ENCODE data around the gene MIPEP. TPM values are rescaled to one million over a fixed set of nuclear protein-coding genes. Genes with fewer than 3 reads are reported as not detected.

The MIPEP gene
- total and polyA plus RNA-seq, 10 of the 15 experiments (the other 5 are each of a cell fraction or from before 2014, with no cell fraction given) = 15.6 to 56.2 (median 29.8) TPM

- no peaks in the 10 kb centered on the region for H3K79me2 ChIP-seq (ENCODE audit: control insufficient read depth, insufficient read depth, low read length)
- no peak overlapping the region for H3K27ac ChIP-seq (ENCODE audit: control insufficient read depth, insufficient read depth)
- H3K4me2 ChIP-seq (ENCODE audit: control insufficient read depth, insufficient read depth) = no peak overlapping the region
- H3K9me3 ChIP-seq (replicated peaks; ENCODE audit: control insufficient read depth, insufficient read depth, low read length) = no peaks in the 10 kb centered on the region
- DNase-seq (ENCODE audit: low read depth, low spot score) (no peak), FAIRE-seq (no peak), ATAC-seq (no peak)
- CTCF ChIA-PET = interaction anchor here (0.8 to 1.0 kb wide), 2 partner anchors 10 to 51 kb away, joined by 3 read pairs; no protein-coding TSS in a partner anchor
- H3K27me3 ChIP-seq (replicated peaks in 1 of 2; ENCODE audit: control insufficient read depth in 2 of 2, insufficient read depth in 2 of 2, low read length in 1 of 2) = no peaks in the 10 kb centered on the region
- H3K9ac ChIP-seq (ENCODE audit: control insufficient read depth, insufficient read depth, low read length) = no peak overlapping the region
- intact Hi-C loops (cut with micrococcal nuclease; ENCODE audit: unreplicated experiment) (no loop called here), in situ Hi-C loops (cut with MboI) (no loop called here)
- SMC1A ChIA-PET (ENCODE audit: uncharacterized antibody, unreplicated experiment) = interaction anchor here (1.2 to 1.5 kb wide), 4 partner anchors 10 to 52 kb away, joined by 4 to 8 read pairs (median 6); no protein-coding TSS in a partner anchor
- RAD21 ChIA-PET (ENCODE audit: unreplicated experiment) = no interaction called here
- H2AFZ ChIP-seq (ENCODE audit: control insufficient read depth, low read depth, low read length) = no peak overlapping the region
- peaks cover 13% of the 10 kb centered on the region for H3K4me1 ChIP-seq (ENCODE audit: control insufficient read depth, insufficient read depth, low read length)
- BruUV-seq (replicated peaks) = no TSS peak
- POLR2A ChIA-PET = interaction anchor here (1.4 kb wide), 1 partner anchor 11 kb away, joined by 4 read pairs; no protein-coding TSS in a partner anchor
- no peaks in the 10 kb centered on the region for H3K36me3 ChIP-seq (ENCODE audit: control insufficient read depth in 2 of 2, insufficient read depth in 2 of 2, low read length in 1 of 2)
- H3K4me3 ChIP-seq = no peak overlapping the region
- no peaks in the 10 kb centered on the region for H4K20me1 ChIP-seq (ENCODE audit: control insufficient read depth, insufficient read depth)
- no peak for TF ChIP-seq CREB1 (IDR thresholded peaks at IDR 0.05; ENCODE audit: low read depth)
- TF ChIP-seq, protein P1, sequence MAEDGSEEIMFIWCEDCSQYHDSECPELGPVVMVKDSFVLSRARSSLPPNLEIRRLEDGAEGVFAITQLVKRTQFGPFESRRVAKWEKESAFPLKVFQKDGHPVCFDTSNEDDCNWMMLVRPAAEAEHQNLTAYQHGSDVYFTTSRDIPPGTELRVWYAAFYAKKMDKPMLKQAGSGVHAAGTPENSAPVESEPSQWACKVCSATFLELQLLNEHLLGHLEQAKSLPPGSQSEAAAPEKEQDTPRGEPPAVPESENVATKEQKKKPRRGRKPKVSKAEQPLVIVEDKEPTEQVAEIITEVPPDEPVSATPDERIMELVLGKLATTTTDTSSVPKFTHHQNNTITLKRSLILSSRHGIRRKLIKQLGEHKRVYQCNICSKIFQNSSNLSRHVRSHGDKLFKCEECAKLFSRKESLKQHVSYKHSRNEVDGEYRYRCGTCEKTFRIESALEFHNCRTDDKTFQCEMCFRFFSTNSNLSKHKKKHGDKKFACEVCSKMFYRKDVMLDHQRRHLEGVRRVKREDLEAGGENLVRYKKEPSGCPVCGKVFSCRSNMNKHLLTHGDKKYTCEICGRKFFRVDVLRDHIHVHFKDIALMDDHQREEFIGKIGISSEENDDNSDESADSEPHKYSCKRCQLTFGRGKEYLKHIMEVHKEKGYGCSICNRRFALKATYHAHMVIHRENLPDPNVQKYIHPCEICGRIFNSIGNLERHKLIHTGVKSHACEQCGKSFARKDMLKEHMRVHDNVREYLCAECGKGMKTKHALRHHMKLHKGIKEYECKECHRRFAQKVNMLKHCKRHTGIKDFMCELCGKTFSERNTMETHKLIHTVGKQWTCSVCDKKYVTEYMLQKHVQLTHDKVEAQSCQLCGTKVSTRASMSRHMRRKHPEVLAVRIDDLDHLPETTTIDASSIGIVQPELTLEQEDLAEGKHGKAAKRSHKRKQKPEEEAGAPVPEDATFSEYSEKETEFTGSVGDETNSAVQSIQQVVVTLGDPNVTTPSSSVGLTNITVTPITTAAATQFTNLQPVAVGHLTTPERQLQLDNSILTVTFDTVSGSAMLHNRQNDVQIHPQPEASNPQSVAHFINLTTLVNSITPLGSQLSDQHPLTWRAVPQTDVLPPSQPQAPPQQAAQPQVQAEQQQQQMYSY (CRISPR knock-in tag; IDR thresholded peaks at IDR 0.05) = no peak
- TF ChIP-seq PML (IDR thresholded peaks at IDR 0.05; ENCODE audit: low read length) = no peak
- no peak for TF ChIP-seq ZZZ3 (IDR thresholded peaks at IDR 0.05; ENCODE audit: control insufficient read depth, insufficient read length, low read depth)
- TF ChIP-seq KDM1A (IDR thresholded peaks at IDR 0.05; ENCODE audit: borderline replicate concordance) = no peak
- no peak for TF ChIP-seq NR2C2 (IDR thresholded peaks at IDR 0.05; ENCODE audit: borderline replicate concordance, control insufficient read depth, insufficient read length, low read depth)
- TF ChIP-seq, protein P2, sequence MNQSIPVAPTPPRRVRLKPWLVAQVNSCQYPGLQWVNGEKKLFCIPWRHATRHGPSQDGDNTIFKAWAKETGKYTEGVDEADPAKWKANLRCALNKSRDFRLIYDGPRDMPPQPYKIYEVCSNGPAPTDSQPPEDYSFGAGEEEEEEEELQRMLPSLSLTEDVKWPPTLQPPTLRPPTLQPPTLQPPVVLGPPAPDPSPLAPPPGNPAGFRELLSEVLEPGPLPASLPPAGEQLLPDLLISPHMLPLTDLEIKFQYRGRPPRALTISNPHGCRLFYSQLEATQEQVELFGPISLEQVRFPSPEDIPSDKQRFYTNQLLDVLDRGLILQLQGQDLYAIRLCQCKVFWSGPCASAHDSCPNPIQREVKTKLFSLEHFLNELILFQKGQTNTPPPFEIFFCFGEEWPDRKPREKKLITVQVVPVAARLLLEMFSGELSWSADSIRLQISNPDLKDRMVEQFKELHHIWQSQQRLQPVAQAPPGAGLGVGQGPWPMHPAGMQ (IDR thresholded peaks at IDR 0.05; ENCODE audit: borderline replicate concordance) = no peak
- no peak for TF ChIP-seq RELA (IDR thresholded peaks at IDR 0.05; ENCODE audit: borderline replicate concordance, partially characterized antibody)
- TF ChIP-seq, protein P3, sequence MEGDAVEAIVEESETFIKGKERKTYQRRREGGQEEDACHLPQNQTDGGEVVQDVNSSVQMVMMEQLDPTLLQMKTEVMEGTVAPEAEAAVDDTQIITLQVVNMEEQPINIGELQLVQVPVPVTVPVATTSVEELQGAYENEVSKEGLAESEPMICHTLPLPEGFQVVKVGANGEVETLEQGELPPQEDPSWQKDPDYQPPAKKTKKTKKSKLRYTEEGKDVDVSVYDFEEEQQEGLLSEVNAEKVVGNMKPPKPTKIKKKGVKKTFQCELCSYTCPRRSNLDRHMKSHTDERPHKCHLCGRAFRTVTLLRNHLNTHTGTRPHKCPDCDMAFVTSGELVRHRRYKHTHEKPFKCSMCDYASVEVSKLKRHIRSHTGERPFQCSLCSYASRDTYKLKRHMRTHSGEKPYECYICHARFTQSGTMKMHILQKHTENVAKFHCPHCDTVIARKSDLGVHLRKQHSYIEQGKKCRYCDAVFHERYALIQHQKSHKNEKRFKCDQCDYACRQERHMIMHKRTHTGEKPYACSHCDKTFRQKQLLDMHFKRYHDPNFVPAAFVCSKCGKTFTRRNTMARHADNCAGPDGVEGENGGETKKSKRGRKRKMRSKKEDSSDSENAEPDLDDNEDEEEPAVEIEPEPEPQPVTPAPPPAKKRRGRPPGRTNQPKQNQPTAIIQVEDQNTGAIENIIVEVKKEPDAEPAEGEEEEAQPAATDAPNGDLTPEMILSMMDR (IDR thresholded peaks at IDR 0.05 in 2 of 3, conservative IDR thresholded peaks at IDR 0.05 in 1 of 3; ENCODE audit: control insufficient read depth in 2 of 3, extremely low read depth in 1 of 3, insufficient read depth in 1 of 3, low read depth in 3 of 3, low read length in 3 of 3) = no peak
- TF ChIP-seq HCFC1 (IDR thresholded peaks at IDR 0.05; ENCODE audit: low read length) = no peak
- TF ChIP-seq REST (IDR thresholded peaks at IDR 0.05; ENCODE audit: low read depth, low read length) = no peak
- no peak for TF ChIP-seq SREBF2 (IDR thresholded peaks at IDR 0.05; ENCODE audit: low read length)
- TF ChIP-seq CHD1 (IDR thresholded peaks at IDR 0.05; ENCODE audit: low read depth, low read length) = no peak
- TF ChIP-seq ZNF207 (IDR thresholded peaks at IDR 0.05; ENCODE audit: borderline replicate concordance) = no peak
- no peak for TF ChIP-seq CHD4 (IDR thresholded peaks at IDR 0.05)
- TF ChIP-seq ZNF274 (IDR thresholded peaks at IDR 0.05; ENCODE audit: insufficient read depth, insufficient read length) = no peak
These were observed 29.7 kb downstream of the MIPEP start for GRCh38 chr13:23859455-23859854.

Measured in GM12878 (cell line).